ENCODE measurements around the gene PDLIM1.

Gene PDLIM1

GRCh38 chr10:95217476-95217875, 73.3 kb downstream of the PDLIM1 start:
- no peak overlapping the region for H3K4me3 ChIP-seq (ENCODE audit: low read depth, low read length, poor library complexity, severe bottlenecking)
- no peaks in the 10 kb centered on the region for H4K20me1 ChIP-seq (ENCODE audit: insufficient read depth, low read length)
- no peak overlapping the region for H3K27ac ChIP-seq (ENCODE audit: low read depth, low read length, poor library complexity, severe bottlenecking)
- no peaks in the 10 kb centered on the region for H3K9me2 ChIP-seq (ENCODE audit: low read depth, low read length)
- H3K4me2 ChIP-seq (ENCODE audit: low read length): no peak overlapping the region
- no peaks in the 10 kb centered on the region for H3K36me3 ChIP-seq (ENCODE audit: insufficient read depth, low read length)
- H3K27me3 ChIP-seq (ENCODE audit: insufficient read depth, low read length): no peaks in the 10 kb centered on the region
- H3F3A ChIP-seq (ENCODE audit: insufficient read depth, low read length): no peaks in the 10 kb centered on the region
- TF ChIP-seq EZH2 (IDR thresholded peaks at IDR 0.05; ENCODE audit: borderline replicate concordance, low read length): no peak
- no peak for TF ChIP-seq CTCF (IDR thresholded peaks at IDR 0.05; ENCODE audit: low read length)
- H3K4me1 ChIP-seq (ENCODE audit: insufficient read depth, low read length, severe bottlenecking): no peaks in the 10 kb centered on the region
- no peaks in the 10 kb centered on the region for H3K9me3 ChIP-seq (ENCODE audit: low read length)
- no peaks in the 10 kb centered on the region for H3K79me2 ChIP-seq (ENCODE audit: insufficient read depth, low read length)
- H3K9ac ChIP-seq (ENCODE audit: low read length): no peak overlapping the region
- H2AFZ ChIP-seq (ENCODE audit: low read length): no peak overlapping the region

GRCh38 chr10:95214793-95215192, 76.0 kb downstream of the PDLIM1 start:
- Histone ChIP-seq H3K27ac (ENCODE audit: low read depth, low read length, poor library complexity, severe bottlenecking) (no peak overlapping the region), H3K36me3 (ENCODE audit: insufficient read depth, low read length) (no peaks in the 10 kb centered on the region), H3K9me2 (ENCODE audit: low read depth, low read length) (no peaks in the 10 kb centered on the region), H3K79me2 (ENCODE audit: insufficient read depth, low read length) (no peaks in the 10 kb centered on the region), H3K9ac (ENCODE audit: low read length) (no peak overlapping the region), H3K27me3 (ENCODE audit: insufficient read depth, low read length) (no peaks in the 10 kb centered on the region), H4K20me1 (ENCODE audit: insufficient read depth, low read length) (no peaks in the 10 kb centered on the region), H3F3A (ENCODE audit: insufficient read depth, low read length) (no peaks in the 10 kb centered on the region), H3K4me2 (ENCODE audit: low read length) (no peak overlapping the region), H3K9me3 (ENCODE audit: low read length) (no peaks in the 10 kb centered on the region), H3K4me3 (ENCODE audit: low read depth, low read length, poor library complexity, severe bottlenecking) (no peak overlapping the region), H3K4me1 (ENCODE audit: insufficient read depth, low read length, severe bottlenecking) (no peaks in the 10 kb centered on the region), H2AFZ (ENCODE audit: low read length) (no peak overlapping the region)
- TF ChIP-seq EZH2 (IDR thresholded peaks at IDR 0.05; ENCODE audit: borderline replicate concordance, low read length): no peak
- no peak for TF ChIP-seq CTCF (IDR thresholded peaks at IDR 0.05; ENCODE audit: low read length)

GRCh38 chr10:95214369-95214768, 76.4 kb downstream of the PDLIM1 start:
- Histone ChIP-seq H3K9me2 (ENCODE audit: low read depth, low read length) (no peaks in the 10 kb centered on the region), H3K4me1 (ENCODE audit: insufficient read depth, low read length, severe bottlenecking) (no peaks in the 10 kb centered on the region), H2AFZ (ENCODE audit: low read length) (no peak overlapping the region), H3K27ac (ENCODE audit: low read depth, low read length, poor library complexity, severe bottlenecking) (no peak overlapping the region), H3K9ac (ENCODE audit: low read length) (no peak overlapping the region), H3K79me2 (ENCODE audit: insufficient read depth, low read length) (no peaks in the 10 kb centered on the region), H3K4me3 (ENCODE audit: low read depth, low read length, poor library complexity, severe bottlenecking) (no peak overlapping the region), H3K4me2 (ENCODE audit: low read length) (no peak overlapping the region), H3F3A (ENCODE audit: insufficient read depth, low read length) (no peaks in the 10 kb centered on the region), H3K27me3 (ENCODE audit: insufficient read depth, low read length) (no peaks in the 10 kb centered on the region), H4K20me1 (ENCODE audit: insufficient read depth, low read length) (no peaks in the 10 kb centered on the region), H3K36me3 (ENCODE audit: insufficient read depth, low read length) (no peaks in the 10 kb centered on the region), H3K9me3 (ENCODE audit: low read length) (no peaks in the 10 kb centered on the region)
- TF ChIP-seq EZH2 (IDR thresholded peaks at IDR 0.05; ENCODE audit: borderline replicate concordance, low read length) (no peak), CTCF (IDR thresholded peaks at IDR 0.05; ENCODE audit: low read length) (no peak)
